Measurements from ENCODE around the gene DHFR.
"Not testable (repeated sequence)": the region's sequence is repeated elsewhere in the genome, so short reads cannot be mapped to it uniquely, and the experiment has no call there.

DHFR gene

DNA sequence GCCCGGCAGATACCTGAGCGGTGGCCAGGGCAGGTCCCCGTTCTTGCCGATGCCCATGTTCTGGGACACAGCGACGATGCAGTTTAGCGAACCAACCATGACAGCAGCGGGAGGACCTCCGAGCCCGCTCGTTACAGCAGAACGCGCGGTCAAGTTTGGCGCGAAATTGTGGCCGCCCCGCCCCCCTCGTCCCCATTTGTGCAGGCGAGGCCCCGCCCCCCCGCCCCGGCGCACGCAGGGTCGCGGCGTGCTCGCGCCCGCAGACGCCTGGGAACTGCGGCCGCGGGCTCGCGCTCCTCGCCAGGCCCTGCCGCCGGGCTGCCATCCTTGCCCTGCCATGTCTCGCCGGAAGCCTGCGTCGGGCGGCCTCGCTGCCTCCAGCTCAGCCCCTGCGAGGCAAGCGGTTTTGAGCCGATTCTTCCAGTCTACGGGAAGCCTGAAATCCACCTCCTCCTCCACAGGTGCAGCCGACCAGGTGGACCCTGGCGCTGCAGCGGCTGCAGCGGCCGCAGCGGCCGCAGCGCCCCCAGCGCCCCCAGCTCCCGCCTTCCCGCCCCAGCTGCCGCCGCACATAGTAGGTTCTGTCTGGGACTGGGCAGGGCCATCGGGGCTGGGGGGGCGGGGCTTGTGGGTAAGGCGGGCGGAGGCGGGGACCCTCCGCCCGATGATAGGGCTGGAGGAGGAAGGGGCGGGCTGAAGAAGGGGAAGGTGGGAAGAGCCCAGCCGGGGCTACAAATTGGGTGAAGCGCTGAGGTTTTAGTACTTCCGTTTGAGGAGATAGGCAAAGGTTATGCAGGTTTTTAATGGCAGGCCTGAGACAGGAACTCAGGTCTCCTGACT is at the start of gene DHFR, which contains the start of gene MSH3:
Gene DHFR, minus strand, starts transcription at position 593 of the 840 bp plus-strand sequence. Its CDS starts 494 bp downstream, at position 99.
Gene MSH3, plus strand, starts transcription at position 262 of the 840 bp plus-strand sequence. Its CDS starts 76 bp downstream, at position 338.
- DNase-seq (ENCODE audit: low read depth): peak; percentile 82

- no peak for DNase-seq (ENCODE audit: low read depth)
Observed at GRCh38 chr5:80704221-80704620, 49.4 kb upstream of the DHFR start.

GRCh38 chr5:80703747-80704146 is 49.0 kb upstream of the DHFR start:
- no peak for DNase-seq (ENCODE audit: low read depth)

- no peak for DNase-seq (ENCODE audit: low read depth)
Observed at GRCh38 chr5:80703291-80703690, 48.5 kb upstream of the DHFR start.

DNA sequence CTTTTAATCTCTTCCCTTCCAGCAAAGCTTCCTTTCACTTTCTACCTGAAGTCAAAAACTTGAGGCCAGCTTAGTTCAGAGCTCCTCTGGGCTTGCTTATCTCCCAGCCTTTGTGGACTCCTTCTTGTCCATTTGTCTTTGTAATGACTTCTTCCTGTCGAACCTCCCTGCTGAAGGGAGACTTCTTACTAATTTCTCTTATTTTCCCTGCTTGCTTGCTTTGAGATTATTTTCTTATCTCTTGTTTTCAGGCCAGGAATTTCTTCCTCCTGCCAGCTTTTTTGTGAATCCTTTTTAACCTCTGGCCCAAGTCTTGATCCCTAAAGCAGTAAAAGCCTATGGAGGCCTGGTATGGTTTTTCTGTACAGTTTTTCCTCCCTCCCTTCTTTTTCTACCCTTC is 46.8 kb upstream of the DHFR start:
- no peak for DNase-seq (ENCODE audit: low read depth)

GRCh38 chr5:80698369-80698768 is 43.6 kb upstream of the DHFR start:
- DNase-seq (ENCODE audit: low read depth): no peak

- DNase-seq (ENCODE audit: low read depth): no peak
Observed at GRCh38 chr5:80697100-80697499, 42.3 kb upstream of the DHFR start.

GRCh38 chr5:80696450-80696849 is 41.7 kb upstream of the DHFR start:
- DNase-seq (ENCODE audit: low read depth): no peak

GRCh38 chr5:80695666-80696065 is 40.9 kb upstream of the DHFR start:
- no peak for DNase-seq (ENCODE audit: low read depth)

DNA sequence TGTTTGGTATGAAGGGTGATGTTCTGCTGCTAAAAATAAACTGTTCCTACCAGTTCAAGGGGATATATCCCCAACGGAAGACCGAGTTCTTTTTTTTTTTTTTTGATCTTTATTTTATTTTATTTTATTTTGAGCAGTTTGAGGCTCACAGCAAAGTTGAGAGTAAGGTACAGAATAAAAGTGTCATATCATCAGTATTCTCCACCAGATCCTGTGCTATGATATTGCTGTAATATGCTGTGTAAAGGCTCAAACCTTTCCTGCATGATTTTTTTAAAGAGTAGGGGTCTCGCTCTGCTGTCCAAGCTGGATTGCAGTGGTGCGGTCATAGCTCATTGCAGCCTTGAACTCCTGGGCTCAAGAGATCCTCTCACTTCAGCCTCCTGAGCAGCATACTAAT is 34.8 kb upstream of the DHFR start:
- no peak for DNase-seq (ENCODE audit: low read depth)

- no peak for DNase-seq (ENCODE audit: low read depth)
Observed at GRCh38 chr5:80688648-80689420, 34.1 kb upstream of the DHFR start.

DNA sequence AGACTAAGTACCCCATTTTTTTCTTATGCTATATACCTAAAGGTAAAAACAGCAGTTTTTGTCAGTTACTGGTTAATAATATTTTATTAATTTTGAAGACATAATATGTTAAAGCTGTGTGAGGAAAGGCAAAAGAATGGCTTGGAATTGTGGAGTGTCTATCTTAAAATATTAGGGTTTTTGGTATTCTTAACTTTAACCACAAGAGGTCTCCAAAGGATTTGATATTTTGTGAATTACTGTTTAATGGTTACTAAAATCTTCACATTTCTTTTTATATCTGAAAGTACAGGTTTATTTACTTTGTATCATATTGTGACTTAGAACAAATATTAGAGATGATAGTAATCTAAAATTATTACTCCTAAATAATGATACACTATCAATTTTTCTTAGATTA is 32.0 kb upstream of the DHFR start:
- DNase-seq (ENCODE audit: low read depth): no peak

DNA sequence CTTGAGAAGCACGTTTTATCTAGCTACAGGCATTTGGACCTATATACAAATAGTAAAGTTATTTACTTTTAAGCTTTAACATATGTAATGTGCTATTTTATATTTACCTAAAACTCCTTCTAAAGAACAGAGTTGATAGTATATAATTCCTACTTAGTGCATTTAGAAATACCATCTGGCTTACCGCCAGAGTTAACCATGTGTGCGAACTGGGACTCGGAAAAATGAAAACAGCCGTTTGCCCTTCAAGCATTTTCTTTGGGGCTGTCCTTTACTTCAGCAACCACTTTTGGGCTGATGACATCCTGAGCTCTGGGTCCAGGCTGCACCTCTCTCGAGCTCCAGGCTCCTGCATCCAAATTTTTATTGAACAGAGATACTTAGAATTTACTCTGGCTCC is 21.9 kb upstream of the DHFR start:
- DNase-seq (ENCODE audit: low read depth): no peak

DNA sequence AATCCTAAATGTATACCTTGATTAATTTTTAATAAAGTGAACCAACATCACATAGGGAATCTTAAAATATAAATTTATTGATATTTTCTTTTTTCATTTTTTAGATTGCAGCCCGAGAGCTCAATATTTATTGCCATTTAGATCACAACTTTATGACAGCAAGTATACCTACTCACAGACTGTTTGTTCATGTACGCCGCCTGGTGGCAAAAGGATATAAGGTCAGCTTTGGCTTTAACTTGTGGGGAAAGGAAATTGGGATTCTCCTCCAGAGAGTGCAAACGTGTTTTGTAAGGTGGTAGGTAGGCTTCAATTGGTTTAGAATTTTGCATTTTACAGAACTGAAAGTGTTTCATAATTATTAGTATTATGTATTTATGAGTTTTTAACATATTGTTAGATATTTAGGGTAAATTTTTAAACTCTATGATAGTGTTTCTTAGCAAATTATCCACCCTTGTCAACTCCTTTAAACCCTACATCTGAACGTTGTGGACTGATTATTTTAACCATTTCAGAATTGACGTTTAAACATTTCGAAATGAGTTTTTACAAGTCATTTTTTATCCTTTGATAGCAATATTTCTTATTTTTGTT is 17.5 kb upstream of the DHFR start:
- peak; percentile 58 for DNase-seq (ENCODE audit: low read depth)

DNA sequence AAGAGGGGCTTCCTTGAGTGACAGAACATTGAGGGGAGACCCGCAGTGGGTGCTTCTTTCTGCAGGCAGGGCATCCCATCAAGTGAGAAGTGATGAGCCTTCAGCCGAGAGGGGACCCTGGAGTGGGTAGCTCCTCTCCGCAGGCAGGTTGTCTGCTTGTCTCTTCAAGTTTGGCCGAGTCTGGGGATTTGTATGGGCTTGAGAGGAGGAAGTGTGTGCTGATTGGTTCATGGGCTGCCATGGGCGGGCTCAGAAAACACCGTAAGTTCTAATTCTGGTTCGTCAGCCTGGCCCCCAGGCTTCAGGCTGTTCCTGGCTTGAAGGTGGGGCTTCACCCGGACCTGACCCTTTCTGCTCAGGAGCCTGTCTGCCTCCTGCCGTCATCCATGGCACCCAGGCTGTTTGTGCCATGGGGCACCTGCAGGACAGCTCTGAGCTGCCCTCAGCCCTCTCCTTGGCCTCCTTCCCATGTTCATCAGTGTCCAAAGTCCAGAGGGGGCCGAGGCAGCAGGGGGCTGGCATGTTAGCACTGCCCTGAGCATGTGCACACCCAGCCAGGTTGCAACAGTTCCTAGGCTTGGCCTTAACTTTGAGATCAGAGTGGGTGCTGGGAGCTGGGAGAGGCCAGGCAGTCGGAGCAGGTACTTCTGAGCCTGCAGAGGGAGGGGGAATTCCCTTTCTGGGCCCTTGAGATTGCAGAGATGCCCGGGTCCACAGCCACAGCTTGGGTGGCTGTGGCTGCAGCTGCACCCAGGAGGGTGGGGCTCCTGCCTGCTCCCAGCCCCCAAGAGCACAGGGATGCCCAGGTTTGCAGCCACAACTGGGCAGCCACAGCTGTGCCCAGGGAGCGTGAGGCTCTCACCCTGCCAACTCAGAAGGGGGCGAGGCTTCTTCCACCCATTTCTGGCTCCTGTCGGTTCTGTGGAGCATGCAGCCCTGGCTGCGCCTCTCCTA is 13.5 kb upstream of the DHFR start:
- DNase-seq (ENCODE audit: low read depth): no peak

- no peak for DNase-seq (ENCODE audit: low read depth)
Observed at GRCh38 chr5:80667384-80667783, 12.6 kb upstream of the DHFR start.

DNA sequence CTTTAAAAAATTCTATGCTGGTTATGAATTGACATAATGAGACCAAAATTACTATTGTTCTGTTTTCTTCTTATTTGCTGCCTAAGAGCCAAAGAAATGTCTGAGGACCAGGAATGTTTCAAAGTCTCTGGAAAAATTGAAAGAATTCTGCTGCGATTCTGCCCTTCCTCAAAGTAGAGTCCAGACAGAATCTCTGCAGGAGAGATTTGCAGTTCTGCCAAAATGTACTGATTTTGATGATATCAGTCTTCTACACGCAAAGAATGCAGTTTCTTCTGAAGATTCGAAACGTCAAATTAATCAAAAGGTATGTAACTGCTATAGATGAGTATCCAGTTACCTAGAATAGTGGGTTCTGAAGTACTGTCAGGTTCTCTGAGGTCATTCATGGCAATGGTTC is 10.3 kb upstream of the DHFR start:
- DNase-seq (ENCODE audit: low read depth): no peak

DNA sequence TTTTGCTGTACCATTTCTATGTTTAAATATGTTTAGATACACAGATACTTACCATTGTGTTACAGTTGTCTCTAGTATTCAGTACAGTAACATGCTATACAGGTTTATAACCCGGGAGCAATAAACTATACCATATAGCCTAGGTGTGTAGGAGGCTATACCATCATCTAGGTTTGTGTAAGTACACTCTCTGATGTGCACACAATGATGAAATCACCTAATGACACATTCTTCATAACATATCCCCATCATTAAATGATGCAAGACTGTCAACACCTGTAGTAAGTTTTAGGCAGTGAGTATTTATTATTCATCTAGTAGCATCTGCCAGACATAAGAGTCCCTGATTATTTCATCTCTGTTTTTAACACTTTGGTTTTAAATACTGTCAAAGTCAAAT is 7.3 kb upstream of the DHFR start:
- no peak for DNase-seq (ENCODE audit: low read depth)

DNA sequence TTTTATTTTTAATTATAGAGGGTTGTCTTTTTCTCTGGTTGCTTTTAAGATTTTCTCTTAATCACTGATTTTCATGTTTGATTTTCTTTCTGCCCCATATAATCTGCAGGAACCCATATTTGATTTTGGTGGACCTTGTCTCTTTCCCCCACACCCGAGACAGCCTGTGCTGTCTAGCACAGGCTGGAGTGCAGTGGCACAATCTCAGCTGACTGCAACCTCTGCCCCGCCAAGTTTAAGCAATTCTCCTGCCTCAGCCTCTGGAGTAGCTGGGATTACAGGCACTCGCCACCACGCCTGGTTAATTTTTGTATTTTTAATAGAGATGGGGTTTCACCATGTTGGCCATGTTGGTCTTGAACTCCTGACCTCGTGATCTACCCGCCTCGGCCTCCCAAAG is 5.9 kb upstream of the DHFR start:
- DNase-seq (ENCODE audit: low read depth): not testable (repeated sequence)

DNA sequence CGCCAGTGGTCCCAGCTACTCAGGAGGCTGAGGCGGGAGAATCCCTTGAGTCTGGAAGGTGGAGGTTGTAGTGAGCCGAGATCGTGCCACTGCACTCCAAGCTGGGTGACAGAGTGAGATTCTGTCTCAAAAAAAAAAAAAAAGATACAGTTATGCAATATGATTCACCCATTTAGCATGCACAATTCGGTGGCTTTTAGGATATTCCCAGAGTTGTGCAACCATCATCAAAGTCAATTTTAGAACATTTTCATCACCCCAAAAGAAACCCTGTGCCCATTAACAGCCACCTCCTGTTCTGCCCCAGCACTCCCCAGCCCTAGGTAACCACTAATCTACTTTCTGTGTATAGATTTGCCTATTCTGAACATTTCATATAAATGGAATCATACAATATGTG is 4.3 kb upstream of the DHFR start:
- DNase-seq (ENCODE audit: low read depth): no peak

DNA sequence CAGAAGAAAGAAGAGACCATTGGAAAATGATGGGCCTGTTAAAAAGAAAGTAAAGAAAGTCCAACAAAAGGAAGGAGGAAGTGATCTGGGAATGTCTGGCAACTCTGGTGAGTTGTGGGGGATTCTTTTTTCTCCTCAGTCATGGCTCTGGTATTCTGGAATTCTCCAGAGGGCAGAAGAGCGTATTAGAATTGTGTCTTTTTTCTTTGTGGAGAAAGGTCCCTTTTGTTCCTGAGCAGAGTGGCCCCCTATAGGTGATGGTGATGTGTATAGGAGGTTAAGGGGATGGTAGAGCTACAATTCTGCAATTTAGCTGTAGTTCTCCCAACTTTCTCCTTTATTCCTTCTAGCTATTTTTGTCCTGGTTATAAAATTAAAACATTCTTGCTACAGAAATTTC is 1.6 kb upstream of the DHFR start:
- DNase-seq (ENCODE audit: low read depth): no peak

Data from fibroblast of the conjunctiva (primary cell).